HUES64 (cell line): ENCODE data around the gene MRPL24.

ENCODE experiments used
- H3K27ac ChIP-seq: 2 replicates; pipeline ENCODE4 v1.7.0; 2013; ENCODE audit warnings: low read depth, low read length, inconsistent platforms
- H3K27me3 ChIP-seq: 2 replicates; pipeline ENCODE4 v1.6.1; 2013; ENCODE audit warnings: mild to moderate bottlenecking, low read length; ENCODE audit not compliant: insufficient read depth
- H3K36me3 ChIP-seq: 2 replicates; pipeline ENCODE4 v1.6.1; 2013; ENCODE audit warnings: mild to moderate bottlenecking, low read length; ENCODE audit not compliant: insufficient read depth
- H3K4me1 ChIP-seq: 2 replicates; pipeline ENCODE4 v1.6.1; 2013; ENCODE audit warnings: mild to moderate bottlenecking, low read length, moderate library complexity; ENCODE audit not compliant: insufficient read depth
- H3K4me3 ChIP-seq: 2 replicates; pipeline ENCODE4 v1.5.1; 2013; ENCODE audit warnings: mild to moderate bottlenecking, low read length, moderate library complexity
- H3K9ac ChIP-seq: 2 replicates; pipeline ENCODE4 v1.6.1; 2013; ENCODE audit warnings: mild to moderate bottlenecking, low read depth, low read length
- H3K9me3 ChIP-seq: 2 replicates; pipeline ENCODE4 v1.6.1; 2013; ENCODE audit warnings: low read depth, low read length; ENCODE audit not compliant: insufficient read depth
- WGBS: fragments of 150-250, 120-280 bp; methylation state at CpG from one replicate; pipeline ENCODE4 v1.1.7; 2013; ENCODE audit warnings: missing lambda C conversion rate; 5-methylcytosine and 5-hydroxymethylcytosine counted together

Gene MRPL24

DNA sequence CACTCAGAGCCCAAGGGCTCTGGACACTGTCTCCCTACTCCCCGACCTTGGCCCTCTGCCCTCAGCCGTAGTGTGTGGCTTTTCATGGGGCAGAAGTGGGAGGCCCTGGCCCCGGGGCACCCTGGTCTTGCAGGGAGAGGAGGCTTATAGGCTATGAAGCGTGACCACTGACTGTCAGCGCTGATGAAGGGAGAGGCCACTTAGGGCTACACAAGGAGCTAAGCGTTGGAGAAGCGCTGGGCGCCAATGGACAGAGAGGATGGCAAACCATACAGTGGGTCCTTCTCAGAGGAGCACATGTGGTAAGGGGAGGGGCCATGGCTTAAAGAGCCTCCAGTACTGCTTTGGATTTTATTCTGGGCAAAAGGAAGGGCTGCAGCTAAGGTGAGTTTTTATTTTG lies 43.4 kb downstream of the MRPL24 start:
- WGBS, result 89% methylated on average over 8 of the region's 8 CpGs
- H3K9ac ChIP-seq, result no peak overlapping the region
- H3K27ac ChIP-seq, result no peak overlapping the region
- no peak overlapping the region for H3K4me3 ChIP-seq
- no peaks in the 10 kb centered on the region for H3K9me3 ChIP-seq
- peaks cover 36% of the 10 kb centered on the region for H3K36me3 ChIP-seq
- H3K27me3 ChIP-seq, result no peaks in the 10 kb centered on the region
- H3K4me1 ChIP-seq, result peaks cover 26% of the 10 kb centered on the region

DNA sequence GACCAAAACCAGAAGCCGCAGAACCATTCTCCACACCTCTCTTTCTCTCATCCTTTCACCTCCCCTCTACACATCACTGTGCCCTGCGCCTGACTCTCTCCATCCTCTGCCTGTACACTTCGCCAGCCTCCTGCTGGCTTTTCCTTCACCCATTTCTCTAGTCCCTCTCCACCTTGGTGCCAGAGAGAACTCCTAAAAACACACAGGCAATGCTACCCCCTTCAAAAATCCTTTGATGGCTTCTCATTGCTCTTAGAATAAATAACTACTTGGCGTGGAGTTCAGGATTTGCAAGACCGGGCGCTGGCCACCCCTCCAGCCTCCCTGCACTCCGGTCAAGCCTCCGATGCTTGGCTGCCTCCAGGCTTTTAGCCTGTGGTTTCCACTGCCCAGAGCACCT lies 44.1 kb downstream of the MRPL24 start:
- WGBS, result 92% methylated on average over 8 of the region's 8 CpGs
- Histone ChIP-seq H3K36me3 (peaks cover 36% of the 10 kb centered on the region), H3K4me1 (peaks cover 33% of the 10 kb centered on the region), H3K27me3 (no peaks in the 10 kb centered on the region), H3K9ac (no peak overlapping the region), H3K27ac (no peak overlapping the region), H3K9me3 (no peaks in the 10 kb centered on the region), H3K4me3 (no peak overlapping the region)

DNA sequence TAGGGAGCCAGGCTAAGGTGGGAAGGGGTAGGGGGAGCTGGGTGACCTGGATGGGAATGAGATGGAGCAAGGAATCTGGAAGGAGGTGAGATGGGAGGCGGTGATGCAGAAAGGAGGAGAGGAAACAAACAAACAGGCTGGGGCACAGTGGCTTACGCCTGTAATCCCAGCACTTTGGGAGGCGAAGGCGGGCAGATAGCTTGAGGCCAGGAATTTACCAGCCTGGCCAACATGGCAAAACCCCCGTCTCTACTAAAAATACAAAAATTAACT lies 46.3 kb downstream of the MRPL24 start:
- H3K9ac ChIP-seq, result peak overlapping the region; percentile 12; the same call in 1 of the 2 replicates
- H3K4me1 ChIP-seq, result peaks cover 48% of the 10 kb centered on the region
- peaks cover 16% of the 10 kb centered on the region for H3K36me3 ChIP-seq
- H3K9me3 ChIP-seq, result no peaks in the 10 kb centered on the region
- no peaks in the 10 kb centered on the region; the same call in 1 of the 2 replicates for H3K27me3 ChIP-seq
- 70% methylated on average over 5 of the region's 5 CpGs for WGBS
- peak overlapping the region; percentile 92 for H3K27ac ChIP-seq
- no peak overlapping the region; the same call in 1 of the 2 replicates for H3K4me3 ChIP-seq

DNA sequence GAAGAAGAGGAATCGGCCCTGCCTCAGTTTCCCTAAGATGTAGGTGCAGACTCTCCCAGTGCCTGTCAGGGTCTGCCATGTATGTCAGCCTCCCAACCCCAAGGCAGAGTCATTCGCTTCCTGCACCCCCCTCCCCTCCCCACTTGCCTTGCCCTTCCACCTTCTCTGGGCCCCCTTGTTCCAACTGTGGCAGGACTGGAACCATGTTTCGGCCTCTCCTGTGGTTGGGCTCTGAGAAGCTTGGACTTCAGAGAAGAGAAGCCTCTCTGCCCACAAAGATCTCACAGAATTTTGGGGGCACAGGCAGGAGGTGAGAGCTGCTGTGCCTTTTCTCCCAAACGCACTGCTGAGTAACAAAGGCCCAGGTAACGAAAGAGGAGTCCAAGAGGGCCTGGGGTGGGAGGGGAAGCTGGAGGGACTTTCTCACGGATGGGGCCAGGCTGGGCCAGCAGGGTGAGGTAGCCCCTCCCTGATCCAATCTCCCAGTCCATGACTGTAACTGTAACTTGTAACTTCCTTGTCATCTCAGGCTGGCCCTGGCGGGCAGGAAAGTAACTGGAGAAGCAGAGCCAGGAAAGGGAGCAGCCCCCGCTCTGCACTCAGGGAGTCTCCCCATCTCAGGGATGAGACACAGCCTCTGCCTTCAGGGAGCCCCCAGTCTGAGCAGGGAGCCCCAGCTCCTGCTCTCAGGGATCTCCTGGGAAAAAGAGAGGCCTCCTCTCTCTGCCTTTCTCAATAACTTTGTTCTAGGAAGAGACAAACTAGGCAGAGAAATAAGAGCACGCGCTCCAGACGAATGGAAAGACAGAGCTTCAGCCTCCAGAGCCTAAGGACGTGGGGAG lies 46.8 kb downstream of the MRPL24 start:
- Histone ChIP-seq H3K9ac (peak overlapping the region; percentile 59), H3K27me3 (no peaks in the 10 kb centered on the region; the same call in 1 of the 2 replicates), H3K27ac (peak overlapping the region; percentile 92), H3K9me3 (no peaks in the 10 kb centered on the region), H3K4me1 (peaks cover 52% of the 10 kb centered on the region), H3K36me3 (peaks cover 11% of the 10 kb centered on the region), H3K4me3 (peak overlapping the region; percentile 41)
- WGBS, result 37% methylated on average over 12 of the region's 12 CpGs

DNA sequence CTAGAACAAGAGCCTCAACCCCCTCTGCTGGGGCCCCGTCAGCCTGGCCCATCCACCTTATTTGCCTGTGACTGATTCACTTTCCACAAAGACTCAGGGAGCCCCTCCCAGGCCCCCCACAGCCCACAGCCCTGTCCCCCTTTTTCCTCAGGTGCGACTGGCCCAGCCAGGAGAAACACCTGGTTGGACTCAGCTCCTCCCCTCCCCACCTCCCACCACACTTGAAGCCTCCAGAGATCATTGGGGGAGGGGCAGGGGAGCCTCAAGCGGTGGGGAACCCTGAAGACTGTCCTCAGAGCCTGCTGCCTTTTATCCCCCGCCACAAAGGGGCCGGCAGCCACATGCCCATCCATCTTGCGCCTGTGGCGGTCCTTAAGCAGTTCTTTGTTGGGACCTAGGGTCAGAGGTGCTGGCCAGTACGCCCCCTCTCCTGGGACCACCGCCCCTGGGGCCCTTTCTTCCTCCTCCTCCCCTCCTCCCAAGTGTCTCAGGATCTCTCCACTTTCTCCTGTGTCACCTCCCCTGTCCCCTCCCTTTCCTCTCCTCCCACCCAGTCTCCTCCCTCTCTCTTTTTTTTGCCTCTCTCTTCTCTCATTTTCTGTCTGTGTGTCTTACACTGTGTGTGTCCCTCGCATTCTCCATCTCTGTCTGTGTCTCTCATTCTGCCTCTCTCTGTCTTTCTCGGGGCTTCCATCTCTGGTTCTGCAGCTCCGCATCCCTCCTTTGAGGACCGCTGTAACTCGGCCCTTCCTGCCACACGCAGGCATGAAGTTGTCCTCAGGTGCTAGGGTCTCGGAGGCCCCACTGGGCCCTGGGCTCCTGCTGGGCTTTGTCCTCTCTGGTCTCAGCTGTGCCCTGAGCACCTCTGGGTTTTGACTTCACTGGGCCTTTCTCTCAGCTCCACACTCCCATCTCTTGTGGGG lies 47.7 kb downstream of the MRPL24 start:
- 6% methylated on average over 16 of the region's 16 CpGs for WGBS
- Histone ChIP-seq H3K4me3 (peak overlapping the region; percentile 41), H3K36me3 (peaks cover 5% of the 10 kb centered on the region; the same call in 1 of the 2 replicates), H3K4me1 (peaks cover 52% of the 10 kb centered on the region), H3K9ac (peak overlapping the region; percentile 59), H3K9me3 (no peaks in the 10 kb centered on the region), H3K27me3 (no peaks in the 10 kb centered on the region; the same call in 1 of the 2 replicates), H3K27ac (peak overlapping the region; percentile 92)

DNA sequence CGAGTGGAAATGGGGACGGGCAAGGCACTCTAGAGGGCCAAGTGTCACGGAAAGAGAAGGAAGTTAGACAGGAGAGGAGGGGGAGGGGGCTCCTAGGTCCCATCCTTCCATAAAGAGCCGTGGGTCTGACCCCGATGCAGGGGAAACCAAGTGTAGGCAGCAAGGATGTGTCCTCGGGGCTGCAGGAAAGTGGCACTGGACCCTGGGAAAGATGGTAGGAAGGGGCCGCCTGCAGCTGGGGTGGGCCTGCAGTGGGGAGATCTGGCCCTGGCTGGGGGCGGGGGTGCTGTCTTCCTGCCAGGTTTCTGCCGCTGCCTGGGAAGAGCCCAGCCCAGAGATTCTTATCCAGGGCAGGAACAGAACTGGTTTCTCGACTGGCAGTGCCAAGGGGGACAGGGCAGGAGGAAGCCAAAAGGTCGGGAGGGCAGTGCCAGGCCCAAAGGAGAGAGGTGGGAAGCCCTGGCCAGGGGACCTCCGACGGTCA lies 48.4 kb downstream of the MRPL24 start:
- peak overlapping the region; percentile 59 for H3K9ac ChIP-seq

DNA sequence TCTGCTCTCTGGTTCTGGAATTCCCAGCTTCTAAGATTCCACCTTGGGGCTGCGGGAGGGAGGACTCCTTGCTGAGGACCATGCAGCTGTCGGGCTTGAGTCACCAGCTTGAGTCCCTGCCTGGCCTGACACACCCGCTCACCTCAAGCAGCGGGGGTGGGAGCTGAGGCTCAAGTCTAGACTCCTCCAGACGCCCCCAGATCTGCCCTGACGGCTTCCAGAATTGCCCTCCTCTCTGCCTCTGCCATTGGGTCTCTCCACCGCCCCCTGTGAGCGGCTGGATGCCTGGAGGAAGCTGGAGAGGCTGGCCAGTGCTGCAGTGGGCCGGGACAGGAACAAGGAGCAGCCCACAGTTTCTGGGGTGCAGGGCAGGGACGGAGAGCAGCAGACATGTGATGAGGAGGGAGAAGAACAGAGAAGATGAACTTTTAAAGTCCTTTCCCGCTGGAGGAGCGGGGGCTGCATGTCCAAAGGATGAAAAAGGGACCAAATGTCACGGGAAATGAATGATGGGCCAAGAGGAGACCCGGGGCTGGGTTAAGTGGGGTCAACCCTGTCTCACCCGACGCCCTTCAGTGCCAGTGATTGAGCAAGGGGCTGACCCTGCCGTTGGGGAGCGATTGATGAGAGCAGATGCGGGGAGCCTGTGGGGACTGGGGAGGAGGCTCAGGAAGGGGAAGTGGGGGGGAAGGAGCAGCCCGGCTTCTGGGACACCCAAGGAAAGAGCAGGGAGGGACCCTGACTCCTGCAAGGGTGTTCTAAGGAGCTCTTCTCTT lies 49.0 kb downstream of the MRPL24 start:
- H3K27me3 ChIP-seq, result no peaks in the 10 kb centered on the region; the same call in 1 of the 2 replicates
- H3K4me3 ChIP-seq, result peak overlapping the region; percentile 39
- no peaks in the 10 kb centered on the region for H3K36me3 ChIP-seq
- peaks cover 52% of the 10 kb centered on the region for H3K4me1 ChIP-seq
- no peaks in the 10 kb centered on the region for H3K9me3 ChIP-seq
- H3K9ac ChIP-seq, result peak overlapping the region; percentile 59
- peak overlapping the region; percentile 92; the same call in 1 of the 2 replicates for H3K27ac ChIP-seq
- 16% methylated on average over 20 of the region's 20 CpGs for WGBS

More for the DNA sequence above, 48.4 kb downstream of the MRPL24 start:
- no peaks in the 10 kb centered on the region; the same call in 1 of the 2 replicates for H3K27me3 ChIP-seq
- peak overlapping the region; percentile 92 for H3K27ac ChIP-seq
- H3K4me1 ChIP-seq, result peaks cover 52% of the 10 kb centered on the region
- H3K36me3 ChIP-seq, result no peaks in the 10 kb centered on the region
- peak overlapping the region; percentile 39 for H3K4me3 ChIP-seq
- no peaks in the 10 kb centered on the region for H3K9me3 ChIP-seq
- 6% methylated on average over 13 of the region's 13 CpGs for WGBS

DNA sequence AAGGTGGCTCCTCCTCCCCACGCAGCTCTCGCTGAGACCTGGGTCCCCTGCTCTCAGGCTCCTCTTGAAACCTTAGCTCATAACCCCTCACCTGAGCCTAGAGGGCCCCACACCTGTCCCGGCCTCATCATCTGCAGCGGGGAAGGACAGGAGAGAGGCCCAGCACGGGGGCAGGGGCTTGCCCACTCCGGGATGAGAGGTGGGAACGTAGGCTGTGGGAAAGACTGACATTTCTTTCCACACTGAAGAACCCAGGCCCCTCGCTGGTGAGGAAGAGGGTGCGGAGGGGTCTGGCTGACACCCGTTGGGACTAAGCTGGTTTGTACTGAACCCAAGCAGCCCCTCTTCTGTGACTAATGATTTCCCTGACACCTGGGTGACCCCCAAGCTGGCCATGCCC lies 49.7 kb downstream of the MRPL24 start:
- no peaks in the 10 kb centered on the region for H3K36me3 ChIP-seq
- H3K27ac ChIP-seq, result peak overlapping the region; percentile 92; the same call in 1 of the 2 replicates
- no peaks in the 10 kb centered on the region; the same call in 1 of the 2 replicates for H3K27me3 ChIP-seq
- WGBS, result 40% methylated on average over 10 of the region's 10 CpGs
- no peaks in the 10 kb centered on the region for H3K9me3 ChIP-seq
- peak overlapping the region; percentile 39; the same call in 1 of the 2 replicates for H3K4me3 ChIP-seq
- H3K4me1 ChIP-seq, result peaks cover 52% of the 10 kb centered on the region
- peak overlapping the region; percentile 21; the same call in 1 of the 2 replicates for H3K9ac ChIP-seq

DNA sequence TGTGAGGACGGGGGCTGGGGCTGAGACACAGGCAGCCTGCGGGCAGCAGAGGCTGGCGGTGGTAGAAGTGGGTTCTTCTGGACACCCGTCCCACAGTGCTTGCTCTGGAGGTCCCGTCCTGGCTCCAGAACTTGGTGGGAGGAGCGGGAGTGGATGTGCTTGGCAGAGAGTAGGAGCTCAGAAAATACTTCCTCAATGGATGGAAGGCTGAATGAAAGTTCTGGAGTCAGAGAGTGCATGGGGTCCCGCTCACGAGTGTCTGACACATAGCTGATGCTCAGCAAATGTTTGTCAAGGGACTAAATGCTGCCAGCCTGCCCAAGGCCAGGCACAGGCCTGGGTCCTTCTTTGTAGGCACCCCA lies 50.2 kb downstream of the MRPL24 start:
- no peaks in the 10 kb centered on the region for H3K9me3 ChIP-seq
- H3K9ac ChIP-seq, result no peak overlapping the region
- no peak overlapping the region for H3K27ac ChIP-seq
- H3K4me1 ChIP-seq, result peaks cover 52% of the 10 kb centered on the region
- H3K27me3 ChIP-seq, result no peaks in the 10 kb centered on the region; the same call in 1 of the 2 replicates
- peak overlapping the region; percentile 44; the same call in 1 of the 2 replicates for H3K4me3 ChIP-seq
- H3K36me3 ChIP-seq, result no peaks in the 10 kb centered on the region
- 66% methylated on average over 8 of the region's 8 CpGs for WGBS

DNA sequence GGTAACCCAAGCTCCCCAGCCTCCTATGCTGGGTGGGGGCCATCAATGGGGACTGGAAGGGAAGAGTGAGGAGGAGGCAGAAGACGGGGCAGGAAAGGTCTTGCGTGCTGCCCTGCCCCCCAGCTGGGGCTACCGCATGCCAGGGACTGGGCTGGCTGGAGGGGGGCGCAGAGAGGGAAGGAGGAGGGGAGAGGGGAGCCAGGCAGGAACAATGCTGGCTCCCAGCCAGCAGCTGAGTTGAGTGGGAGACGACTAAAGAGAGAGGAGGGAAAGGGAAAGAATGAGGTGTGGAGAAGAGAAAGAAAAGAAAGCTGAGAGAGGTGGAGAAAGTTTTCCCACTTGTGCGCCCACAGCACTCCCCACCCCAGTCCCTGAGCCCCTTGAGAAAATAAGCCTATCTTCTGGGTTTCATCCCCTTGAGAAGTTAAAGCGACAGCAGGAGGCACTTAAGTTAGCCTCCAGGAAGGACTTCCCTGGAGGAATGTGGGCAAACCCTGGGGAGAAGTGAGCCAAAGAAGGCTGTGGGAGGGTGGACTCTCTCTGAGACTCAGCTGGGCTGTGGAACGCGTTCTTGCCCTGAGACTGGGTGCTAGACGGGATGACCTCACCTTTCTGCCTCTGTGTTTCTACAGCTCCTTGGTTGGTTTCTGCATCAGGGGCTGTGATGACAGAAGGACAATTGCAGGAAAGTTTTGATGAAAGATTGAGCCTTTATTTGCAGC lies 50.8 kb downstream of the MRPL24 start:
- H3K4me3 ChIP-seq, result peak overlapping the region; percentile 44
- peaks cover 52% of the 10 kb centered on the region for H3K4me1 ChIP-seq
- no peak overlapping the region for H3K27ac ChIP-seq
- H3K9ac ChIP-seq, result no peak overlapping the region
- H3K9me3 ChIP-seq, result no peaks in the 10 kb centered on the region
- H3K36me3 ChIP-seq, result no peaks in the 10 kb centered on the region
- H3K27me3 ChIP-seq, result no peaks in the 10 kb centered on the region; the same call in 1 of the 2 replicates
- 24% methylated on average over 10 of the region's 10 CpGs for WGBS
